HCT116 (cell line): Measurements from ENCODE around the gene CYP27A1.

Source experiments
- EGR1 ChIP-seq: IDR thresholded peaks from 2 replicates; pipeline ENCODE4 v1.6.1; 2012; ENCODE audit warnings: low read depth
- EZH2 ChIP-seq: fragments of 200-600 bp; sonication (generic); IDR thresholded peaks from 2 replicates; pipeline ENCODE4 v1.6.1; 2017; ENCODE audit warnings: antibody characterized with exemption, mixed run types
- EZH2phosphoT487 ChIP-seq: fragments of 200-600 bp; IDR thresholded peaks from 2 replicates; pipeline ENCODE4 v1.6.1; 2018; ENCODE audit warnings: antibody characterized with exemption, borderline replicate concordance
- JUND ChIP-seq: IDR thresholded peaks from 2 replicates; pipeline ENCODE4 v1.6.1; 2012
- MAX ChIP-seq: IDR thresholded peaks from 2 replicates; pipeline ENCODE4 v1.6.1; 2012
- POLR2A ChIP-seq: IDR thresholded peaks from 2 replicates; pipeline ENCODE4 v1.7.0; 2011; ENCODE audit warnings: borderline replicate concordance; ENCODE audit not compliant: insufficient read depth, insufficient read length; ENCODE audit errors: extremely low read depth
- POLR2AphosphoS5 ChIP-seq: IDR thresholded peaks from 2 replicates; pipeline ENCODE4 v1.6.1; 2011; ENCODE audit warnings: mild to moderate bottlenecking, low read depth, low read length, moderate library complexity
- RAD21 ChIP-seq: IDR thresholded peaks from 2 replicates; pipeline ENCODE4 v1.6.1; 2012; ENCODE audit warnings: low read depth, mild to moderate bottlenecking
- REST ChIP-seq: IDR thresholded peaks from 2 replicates; pipeline ENCODE4 v1.6.1; 2012; ENCODE audit warnings: low read depth
- SP1 ChIP-seq: IDR thresholded peaks from 2 replicates; pipeline ENCODE4 v1.6.1; 2012; ENCODE audit warnings: low read depth
- YY1 ChIP-seq: IDR thresholded peaks from 2 replicates; pipeline ENCODE4 v1.6.1; 2011; ENCODE audit warnings: low read length, low read depth, moderate library complexity, mild to moderate bottlenecking; ENCODE audit not compliant: insufficient replicate concordance; ENCODE audit errors: extremely low read depth
- ZFX ChIP-seq: fragments of 450-650 bp; IDR thresholded peaks from 2 replicates; pipeline ENCODE4 v1.6.1; 2017
- TF ChIP-seq, protein P1 (sequence below), 3 experiments: fragments of 200-600 bp in 1 of 3; sonication (generic) in 1 of 3; IDR thresholded peaks in 2 of 3; conservative IDR thresholded peaks in 1 of 3; 2 replicates each; pipeline ENCODE4 v1.5.1; 2012 to 2017; ENCODE audit warnings: low read depth in 2 of 3, low read length in 2 of 3, antibody characterized with exemption in 1 of 3, borderline replicate concordance in 1 of 3, control low read depth in 1 of 3, mild to moderate bottlenecking in 1 of 3, mixed read lengths in 1 of 3, mixed run types in 1 of 3, moderate library complexity in 1 of 3; ENCODE audit not compliant: insufficient read depth in 1 of 3

GRCh38 chr2:218821605-218822211 lies 39.8 kb downstream of the CYP27A1 start:
- TF ChIP-seq, protein P1, sequence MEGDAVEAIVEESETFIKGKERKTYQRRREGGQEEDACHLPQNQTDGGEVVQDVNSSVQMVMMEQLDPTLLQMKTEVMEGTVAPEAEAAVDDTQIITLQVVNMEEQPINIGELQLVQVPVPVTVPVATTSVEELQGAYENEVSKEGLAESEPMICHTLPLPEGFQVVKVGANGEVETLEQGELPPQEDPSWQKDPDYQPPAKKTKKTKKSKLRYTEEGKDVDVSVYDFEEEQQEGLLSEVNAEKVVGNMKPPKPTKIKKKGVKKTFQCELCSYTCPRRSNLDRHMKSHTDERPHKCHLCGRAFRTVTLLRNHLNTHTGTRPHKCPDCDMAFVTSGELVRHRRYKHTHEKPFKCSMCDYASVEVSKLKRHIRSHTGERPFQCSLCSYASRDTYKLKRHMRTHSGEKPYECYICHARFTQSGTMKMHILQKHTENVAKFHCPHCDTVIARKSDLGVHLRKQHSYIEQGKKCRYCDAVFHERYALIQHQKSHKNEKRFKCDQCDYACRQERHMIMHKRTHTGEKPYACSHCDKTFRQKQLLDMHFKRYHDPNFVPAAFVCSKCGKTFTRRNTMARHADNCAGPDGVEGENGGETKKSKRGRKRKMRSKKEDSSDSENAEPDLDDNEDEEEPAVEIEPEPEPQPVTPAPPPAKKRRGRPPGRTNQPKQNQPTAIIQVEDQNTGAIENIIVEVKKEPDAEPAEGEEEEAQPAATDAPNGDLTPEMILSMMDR (IDR thresholded peaks at IDR 0.05 in 2 of 3, conservative IDR thresholded peaks at IDR 0.05 in 1 of 3; ENCODE audit: borderline replicate concordance in 1 of 3, insufficient read depth in 1 of 3, low read depth in 2 of 3, low read length in 2 of 3) = no peak
- TF ChIP-seq REST = no peak
- TF ChIP-seq POLR2AphosphoS5 = no peak
- no peak for TF ChIP-seq MAX
- TF ChIP-seq EZH2phosphoT487 = no peak
- no peak for TF ChIP-seq RAD21
- TF ChIP-seq EZH2 = no peak
- TF ChIP-seq YY1 = no peak
- no peak for TF ChIP-seq POLR2A
- TF ChIP-seq ZFX = no peak
- no peak for TF ChIP-seq JUND
- TF ChIP-seq EGR1 = no peak
- no peak for TF ChIP-seq SP1
